ENCODE measurements around the gene TTLL5. TPM values are rescaled to one million over a fixed set of nuclear protein-coding genes. Genes with fewer than 3 reads are reported as not detected.

TTLL5 gene
- polyA plus RNA-seq, 2 of the 4 experiments (the other 2 are of a cell fraction) = 18.8 to 23.7 TPM

DNA sequence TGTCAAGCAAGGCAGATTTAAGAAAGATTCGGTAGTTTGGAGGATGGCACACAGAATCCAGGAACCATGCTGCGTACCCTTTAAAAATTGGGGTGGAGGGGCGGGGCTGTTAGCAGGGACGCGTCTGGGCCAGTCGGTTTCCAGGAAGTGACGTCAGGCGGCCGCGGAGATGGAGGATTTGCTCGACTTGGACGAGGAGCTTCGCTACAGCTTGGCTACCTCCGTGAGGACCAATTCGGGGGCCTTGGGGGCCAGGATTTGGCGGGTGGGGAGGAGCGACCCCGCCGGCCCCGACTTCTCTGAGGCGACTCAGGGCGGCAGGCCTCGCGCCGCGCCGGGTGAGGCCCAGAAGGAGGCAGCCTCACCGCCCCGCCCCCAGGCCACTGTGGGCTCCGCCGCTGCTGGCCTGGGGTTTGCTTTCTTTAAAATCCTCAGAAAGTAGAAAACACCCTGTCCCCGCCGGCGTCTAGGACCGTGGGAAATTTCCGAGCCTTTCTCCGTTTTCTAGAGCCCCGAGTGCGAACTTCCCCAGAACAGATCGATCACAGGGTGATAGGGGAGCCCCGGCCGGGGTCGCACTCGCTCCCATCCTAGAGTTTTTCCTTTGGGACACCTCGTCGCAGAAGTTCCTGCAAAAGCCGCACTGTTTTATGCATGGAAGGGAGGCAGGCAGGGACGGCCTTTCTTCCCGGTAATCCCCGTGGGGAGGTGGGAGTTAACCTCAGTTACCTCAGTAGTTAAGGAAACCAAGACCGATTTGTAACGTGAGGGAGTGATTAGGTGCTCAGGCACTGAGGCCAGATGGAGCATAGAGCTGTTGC lies 324.8 kb downstream of the TTLL5 start, which contains the start of gene IFT43:
Gene IFT43 (plus strand): TSS at position 146 of the 821 bp plus-strand sequence. CDS start 24 bp downstream, at position 170.
- Histone ChIP-seq H3K4me3 (peak within 1 kb of the TSS; percentile 78), H3K4me2 (peak within 1 kb of the TSS; percentile 88), H3K4me1 (peaks cover 23% of the 10 kb centered on the region; the same call in 2 of the 3 replicates), H3K9me3 (no peaks in the 10 kb centered on the region), H3K27ac (peak within 1 kb of the TSS; percentile 75 to 95)
- POLR2A ChIA-PET = no interaction called here
- CTCF ChIA-PET = interaction anchor here (0.6 to 14.3 kb wide), 11 partner anchors 10 to 1297 kb away, joined by 3 to 448 read pairs (median 3); no protein-coding TSS in a partner anchor
- FAIRE-seq (no peak), DNase-seq (ENCODE audit: low read depth in 1 of 2, low spot score in 1 of 2) (peak; percentile 78 to 85), ATAC-seq (peak; percentile 75 to 81)
- TF ChIP-seq MAZ (IDR thresholded peaks at IDR 0.05; ENCODE audit: borderline replicate concordance, low read depth, low read length) = no peak
- no peak for TF ChIP-seq TP53 (CRISPR knock-in tag; IDR thresholded peaks at IDR 0.05)
- TF ChIP-seq NFE2L2 (conservative IDR thresholded peaks at IDR 0.05; ENCODE audit: low read length) = no peak
- no peak for TF ChIP-seq HOXB5 (CRISPR knock-in tag; IDR thresholded peaks at IDR 0.05)
- TF ChIP-seq, protein P1, sequence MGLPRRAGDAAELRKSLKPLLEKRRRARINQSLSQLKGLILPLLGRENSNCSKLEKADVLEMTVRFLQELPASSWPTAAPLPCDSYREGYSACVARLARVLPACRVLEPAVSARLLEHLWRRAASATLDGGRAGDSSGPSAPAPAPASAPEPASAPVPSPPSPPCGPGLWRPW (IDR thresholded peaks at IDR 0.05) = no peak
- TF ChIP-seq EHMT2 (IDR thresholded peaks at IDR 0.05; ENCODE audit: low read depth) = no peak
- no peak for TF ChIP-seq KDM1A (IDR thresholded peaks at IDR 0.05; ENCODE audit: low read depth)
- TF ChIP-seq, protein P2, sequence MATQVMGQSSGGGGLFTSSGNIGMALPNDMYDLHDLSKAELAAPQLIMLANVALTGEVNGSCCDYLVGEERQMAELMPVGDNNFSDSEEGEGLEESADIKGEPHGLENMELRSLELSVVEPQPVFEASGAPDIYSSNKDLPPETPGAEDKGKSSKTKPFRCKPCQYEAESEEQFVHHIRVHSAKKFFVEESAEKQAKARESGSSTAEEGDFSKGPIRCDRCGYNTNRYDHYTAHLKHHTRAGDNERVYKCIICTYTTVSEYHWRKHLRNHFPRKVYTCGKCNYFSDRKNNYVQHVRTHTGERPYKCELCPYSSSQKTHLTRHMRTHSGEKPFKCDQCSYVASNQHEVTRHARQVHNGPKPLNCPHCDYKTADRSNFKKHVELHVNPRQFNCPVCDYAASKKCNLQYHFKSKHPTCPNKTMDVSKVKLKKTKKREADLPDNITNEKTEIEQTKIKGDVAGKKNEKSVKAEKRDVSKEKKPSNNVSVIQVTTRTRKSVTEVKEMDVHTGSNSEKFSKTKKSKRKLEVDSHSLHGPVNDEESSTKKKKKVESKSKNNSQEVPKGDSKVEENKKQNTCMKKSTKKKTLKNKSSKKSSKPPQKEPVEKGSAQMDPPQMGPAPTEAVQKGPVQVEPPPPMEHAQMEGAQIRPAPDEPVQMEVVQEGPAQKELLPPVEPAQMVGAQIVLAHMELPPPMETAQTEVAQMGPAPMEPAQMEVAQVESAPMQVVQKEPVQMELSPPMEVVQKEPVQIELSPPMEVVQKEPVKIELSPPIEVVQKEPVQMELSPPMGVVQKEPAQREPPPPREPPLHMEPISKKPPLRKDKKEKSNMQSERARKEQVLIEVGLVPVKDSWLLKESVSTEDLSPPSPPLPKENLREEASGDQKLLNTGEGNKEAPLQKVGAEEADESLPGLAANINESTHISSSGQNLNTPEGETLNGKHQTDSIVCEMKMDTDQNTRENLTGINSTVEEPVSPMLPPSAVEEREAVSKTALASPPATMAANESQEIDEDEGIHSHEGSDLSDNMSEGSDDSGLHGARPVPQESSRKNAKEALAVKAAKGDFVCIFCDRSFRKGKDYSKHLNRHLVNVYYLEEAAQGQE (IDR thresholded peaks at IDR 0.05) = no peak
- peak; percentile 30; the same call in 1 of the 2 replicates for TF ChIP-seq POLR2A (IDR thresholded peaks at IDR 0.05; ENCODE audit: low read length)
- peak in 1 of 2 experiments; percentile 48; a peak in 2 of 5 replicates for TF ChIP-seq JUN (IDR thresholded peaks at IDR 0.05)
- TF ChIP-seq POLR2AphosphoS2 (conservative IDR thresholded peaks at IDR 0.05; ENCODE audit: low read length) = no peak
- TF ChIP-seq MYC (IDR thresholded peaks at IDR 0.05; ENCODE audit: borderline replicate concordance, low read length) = no peak
- TF ChIP-seq ZC3H11A (IDR thresholded peaks at IDR 0.05) = no peak
- TF ChIP-seq CHD2 (IDR thresholded peaks at IDR 0.05; ENCODE audit: low read length, partially characterized antibody) = no peak
- TF ChIP-seq ESRRA (IDR thresholded peaks at IDR 0.05; ENCODE audit: borderline replicate concordance, low read length) = no peak
- TF ChIP-seq SREBF2 (IDR thresholded peaks at IDR 0.05) = no peak
- no peak for TF ChIP-seq CHD4 (IDR thresholded peaks at IDR 0.05; ENCODE audit: borderline replicate concordance)
- no peak for TF ChIP-seq CBX2 (IDR thresholded peaks at IDR 0.05; ENCODE audit: borderline replicate concordance, low read depth)
- peak; percentile 32; the same call in 1 of the 2 replicates for TF ChIP-seq KDM5A (IDR thresholded peaks at IDR 0.05)
- TF ChIP-seq CEBPB (IDR thresholded peaks at IDR 0.05) = no peak
- TF ChIP-seq HDAC2 (IDR thresholded peaks at IDR 0.05) = no peak
- TF ChIP-seq, protein P3, sequence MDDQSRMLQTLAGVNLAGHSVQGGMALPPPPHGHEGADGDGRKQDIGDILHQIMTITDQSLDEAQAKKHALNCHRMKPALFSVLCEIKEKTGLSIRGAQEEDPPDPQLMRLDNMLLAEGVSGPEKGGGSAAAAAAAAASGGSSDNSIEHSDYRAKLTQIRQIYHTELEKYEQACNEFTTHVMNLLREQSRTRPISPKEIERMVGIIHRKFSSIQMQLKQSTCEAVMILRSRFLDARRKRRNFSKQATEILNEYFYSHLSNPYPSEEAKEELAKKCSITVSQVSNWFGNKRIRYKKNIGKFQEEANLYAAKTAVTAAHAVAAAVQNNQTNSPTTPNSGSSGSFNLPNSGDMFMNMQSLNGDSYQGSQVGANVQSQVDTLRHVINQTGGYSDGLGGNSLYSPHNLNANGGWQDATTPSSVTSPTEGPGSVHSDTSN (IDR thresholded peaks at IDR 0.05) = no peak
- TF ChIP-seq, protein P4, sequence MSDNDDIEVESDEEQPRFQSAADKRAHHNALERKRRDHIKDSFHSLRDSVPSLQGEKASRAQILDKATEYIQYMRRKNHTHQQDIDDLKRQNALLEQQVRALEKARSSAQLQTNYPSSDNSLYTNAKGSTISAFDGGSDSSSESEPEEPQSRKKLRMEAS (IDR thresholded peaks at IDR 0.05) = peak; percentile 64
- TF ChIP-seq, protein P5, sequence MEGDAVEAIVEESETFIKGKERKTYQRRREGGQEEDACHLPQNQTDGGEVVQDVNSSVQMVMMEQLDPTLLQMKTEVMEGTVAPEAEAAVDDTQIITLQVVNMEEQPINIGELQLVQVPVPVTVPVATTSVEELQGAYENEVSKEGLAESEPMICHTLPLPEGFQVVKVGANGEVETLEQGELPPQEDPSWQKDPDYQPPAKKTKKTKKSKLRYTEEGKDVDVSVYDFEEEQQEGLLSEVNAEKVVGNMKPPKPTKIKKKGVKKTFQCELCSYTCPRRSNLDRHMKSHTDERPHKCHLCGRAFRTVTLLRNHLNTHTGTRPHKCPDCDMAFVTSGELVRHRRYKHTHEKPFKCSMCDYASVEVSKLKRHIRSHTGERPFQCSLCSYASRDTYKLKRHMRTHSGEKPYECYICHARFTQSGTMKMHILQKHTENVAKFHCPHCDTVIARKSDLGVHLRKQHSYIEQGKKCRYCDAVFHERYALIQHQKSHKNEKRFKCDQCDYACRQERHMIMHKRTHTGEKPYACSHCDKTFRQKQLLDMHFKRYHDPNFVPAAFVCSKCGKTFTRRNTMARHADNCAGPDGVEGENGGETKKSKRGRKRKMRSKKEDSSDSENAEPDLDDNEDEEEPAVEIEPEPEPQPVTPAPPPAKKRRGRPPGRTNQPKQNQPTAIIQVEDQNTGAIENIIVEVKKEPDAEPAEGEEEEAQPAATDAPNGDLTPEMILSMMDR (IDR thresholded peaks at IDR 0.05) = no peak
- no peak for TF ChIP-seq ZNF302 (CRISPR knock-in tag; IDR thresholded peaks at IDR 0.05)
- TF ChIP-seq, protein P6, sequence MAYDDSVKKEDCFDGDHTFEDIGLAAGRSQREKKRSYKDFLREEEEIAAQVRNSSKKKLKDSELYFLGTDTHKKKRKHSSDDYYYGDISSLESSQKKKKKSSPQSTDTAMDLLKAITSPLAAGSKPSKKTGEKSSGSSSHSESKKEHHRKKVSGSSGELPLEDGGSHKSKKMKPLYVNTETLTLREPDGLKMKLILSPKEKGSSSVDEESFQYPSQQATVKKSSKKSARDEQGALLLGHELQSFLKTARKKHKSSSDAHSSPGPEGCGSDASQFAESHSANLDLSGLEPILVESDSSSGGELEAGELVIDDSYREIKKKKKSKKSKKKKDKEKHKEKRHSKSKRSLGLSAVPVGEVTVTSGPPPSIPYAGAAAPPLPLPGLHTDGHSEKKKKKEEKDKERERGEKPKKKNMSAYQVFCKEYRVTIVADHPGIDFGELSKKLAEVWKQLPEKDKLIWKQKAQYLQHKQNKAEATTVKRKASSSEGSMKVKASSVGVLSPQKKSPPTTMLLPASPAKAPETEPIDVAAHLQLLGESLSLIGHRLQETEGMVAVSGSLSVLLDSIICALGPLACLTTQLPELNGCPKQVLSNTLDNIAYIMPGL (CRISPR knock-in tag; IDR thresholded peaks at IDR 0.05; ENCODE audit: borderline replicate concordance) = no peak
- TF ChIP-seq RCOR1 (IDR thresholded peaks at IDR 0.05; ENCODE audit: low read depth, low read length) = no peak
- TF ChIP-seq EHF (CRISPR knock-in tag; IDR thresholded peaks at IDR 0.05) = no peak
- no peak for TF ChIP-seq SMC3 (IDR thresholded peaks at IDR 0.05)
- no peak for TF ChIP-seq JUNB (IDR thresholded peaks at IDR 0.05)
- no peak for TF ChIP-seq FOSB (CRISPR knock-in tag; IDR thresholded peaks at IDR 0.05)
- TF ChIP-seq RFX5 (IDR thresholded peaks at IDR 0.05) = peak; percentile 77
- no peak for TF ChIP-seq NR3C1 (IDR thresholded peaks at IDR 0.05)
- TF ChIP-seq PHF8 (IDR thresholded peaks at IDR 0.05; ENCODE audit: borderline replicate concordance, low read depth) = peak; percentile 62
- WGBS (ENCODE audit: missing lambda C conversion rate) = 2% methylated on average over 36 of the region's 52 CpGs

Measured in A549 (cell line).